HUES6 (cell line): Measurements from ENCODE around the gene ADAMTSL1.

Experiments used
- H3K27ac ChIP-seq: 2 replicates; pipeline ENCODE4 v1.7.0; 2013; ENCODE audit warnings: low read depth, mild to moderate bottlenecking, low read length, inconsistent platforms
- H3K27me3 ChIP-seq: 2 replicates; pipeline ENCODE4 v1.6.1; 2013; ENCODE audit warnings: low read length; ENCODE audit not compliant: control insufficient read depth, insufficient read depth
- H3K36me3 ChIP-seq: 2 replicates; pipeline ENCODE4 v1.6.1; 2013; ENCODE audit warnings: low read length; ENCODE audit not compliant: control insufficient read depth, insufficient read depth
- H3K4me1 ChIP-seq: 2 replicates; pipeline ENCODE4 v1.6.1; 2013; ENCODE audit warnings: low read length; ENCODE audit not compliant: control insufficient read depth, insufficient read depth
- H3K4me3 ChIP-seq: 2 replicates; pipeline ENCODE4 v1.5.1; 2013; ENCODE audit warnings: low read depth, low read length
- H3K9ac ChIP-seq: one replicate; pipeline ENCODE4 v1.6.1; 2013; ENCODE audit warnings: mild to moderate bottlenecking, low read length
- H3K9me3 ChIP-seq: 2 replicates; pipeline ENCODE4 v1.6.1; 2013; ENCODE audit warnings: low read depth, low read length; ENCODE audit not compliant: control insufficient read depth, insufficient read depth

Gene ADAMTSL1

GRCh38 chr9:18907927-18908625, 434.1 kb downstream of the ADAMTSL1 start:
- H3K4me1 ChIP-seq = peaks cover 21% of the 10 kb centered on the region
- H3K27ac ChIP-seq = no peak overlapping the region
- H3K27me3 ChIP-seq = no peaks in the 10 kb centered on the region
- H3K9me3 ChIP-seq = no peaks in the 10 kb centered on the region
- H3K36me3 ChIP-seq = no peaks in the 10 kb centered on the region
- no peak overlapping the region for H3K4me3 ChIP-seq
- H3K9ac ChIP-seq = no peak overlapping the region

GRCh38 chr9:18909140-18910018, 435.4 kb downstream of the ADAMTSL1 start:
- H3K36me3 ChIP-seq = no peaks in the 10 kb centered on the region
- peaks cover 21% of the 10 kb centered on the region for H3K4me1 ChIP-seq
- H3K9ac ChIP-seq = no peak overlapping the region
- H3K27ac ChIP-seq = no peak overlapping the region
- no peaks in the 10 kb centered on the region for H3K9me3 ChIP-seq
- no peak overlapping the region for H3K4me3 ChIP-seq
- H3K27me3 ChIP-seq = no peaks in the 10 kb centered on the region

- H3K9ac ChIP-seq = no peak overlapping the region
- H3K9me3 ChIP-seq = no peaks in the 10 kb centered on the region
- H3K27me3 ChIP-seq = no peaks in the 10 kb centered on the region
- H3K36me3 ChIP-seq = no peaks in the 10 kb centered on the region
- H3K4me3 ChIP-seq = no peak overlapping the region
- H3K4me1 ChIP-seq = peaks cover 21% of the 10 kb centered on the region
- H3K27ac ChIP-seq = no peak overlapping the region
Measured at GRCh38 chr9:18910435-18910834, 436.5 kb downstream of the ADAMTSL1 start.

GRCh38 chr9:18910916-18911315, 437.0 kb downstream of the ADAMTSL1 start:
- Histone ChIP-seq H3K36me3 (no peaks in the 10 kb centered on the region), H3K27ac (no peak overlapping the region), H3K4me3 (no peak overlapping the region), H3K4me1 (peaks cover 21% of the 10 kb centered on the region), H3K27me3 (no peaks in the 10 kb centered on the region), H3K9ac (no peak overlapping the region), H3K9me3 (no peaks in the 10 kb centered on the region)

GRCh38 chr9:18911714-18912342, 437.9 kb downstream of the ADAMTSL1 start:
- H3K4me3 ChIP-seq = no peak overlapping the region
- no peaks in the 10 kb centered on the region for H3K9me3 ChIP-seq
- no peaks in the 10 kb centered on the region for H3K27me3 ChIP-seq
- H3K27ac ChIP-seq = no peak overlapping the region
- H3K4me1 ChIP-seq = peaks cover 21% of the 10 kb centered on the region
- H3K9ac ChIP-seq = no peak overlapping the region
- no peaks in the 10 kb centered on the region for H3K36me3 ChIP-seq

- Histone ChIP-seq H3K4me1 (no peaks in the 10 kb centered on the region), H3K9ac (no peak overlapping the region), H3K36me3 (no peaks in the 10 kb centered on the region), H3K9me3 (no peaks in the 10 kb centered on the region), H3K27ac (no peak overlapping the region), H3K4me3 (no peak overlapping the region), H3K27me3 (no peaks in the 10 kb centered on the region)
Measured at GRCh38 chr9:18920141-18921084, 446.5 kb downstream of the ADAMTSL1 start.

GRCh38 chr9:18921366-18922075, 447.6 kb downstream of the ADAMTSL1 start:
- Histone ChIP-seq H3K9ac (no peak overlapping the region), H3K36me3 (no peaks in the 10 kb centered on the region), H3K9me3 (no peaks in the 10 kb centered on the region), H3K4me3 (no peak overlapping the region), H3K4me1 (no peaks in the 10 kb centered on the region), H3K27me3 (no peaks in the 10 kb centered on the region), H3K27ac (no peak overlapping the region)

GRCh38 chr9:18922161-18922885, 448.4 kb downstream of the ADAMTSL1 start:
- Histone ChIP-seq H3K4me3 (no peak overlapping the region), H3K27me3 (no peaks in the 10 kb centered on the region), H3K4me1 (no peaks in the 10 kb centered on the region), H3K9me3 (no peaks in the 10 kb centered on the region), H3K9ac (no peak overlapping the region), H3K27ac (no peak overlapping the region), H3K36me3 (no peaks in the 10 kb centered on the region)

GRCh38 chr9:18923167-18923566, 449.2 kb downstream of the ADAMTSL1 start:
- Histone ChIP-seq H3K9ac (no peak overlapping the region), H3K27me3 (no peaks in the 10 kb centered on the region), H3K4me3 (no peak overlapping the region), H3K36me3 (no peaks in the 10 kb centered on the region), H3K27ac (no peak overlapping the region), H3K9me3 (0 out of 2 replicates have a peak, but pooled peaks cover under 1% of the 10 kb centered on the region), H3K4me1 (no peaks in the 10 kb centered on the region)
